GM12801 (cell line): Measurements from ENCODE around the gene MEMO1.

Source experiments
- CTCF ChIP-seq: IDR thresholded peaks from one replicate; pipeline ENCODE4 v1.5.1; 2011; ENCODE audit warnings: control low read depth; ENCODE audit not compliant: insufficient read length; ENCODE audit errors: extremely low read depth

The MEMO1 gene

GRCh38 chr2:32011485-32011960 is 715 bp upstream of the MEMO1 start:
- TF ChIP-seq CTCF = no peak

GRCh38 chr2:32009516-32010256 is 1.1 kb downstream of the MEMO1 start:
- no peak for TF ChIP-seq CTCF

- no peak for TF ChIP-seq CTCF
Measured at GRCh38 chr2:32008805-32009515, 1.8 kb downstream of the MEMO1 start.

DNA sequence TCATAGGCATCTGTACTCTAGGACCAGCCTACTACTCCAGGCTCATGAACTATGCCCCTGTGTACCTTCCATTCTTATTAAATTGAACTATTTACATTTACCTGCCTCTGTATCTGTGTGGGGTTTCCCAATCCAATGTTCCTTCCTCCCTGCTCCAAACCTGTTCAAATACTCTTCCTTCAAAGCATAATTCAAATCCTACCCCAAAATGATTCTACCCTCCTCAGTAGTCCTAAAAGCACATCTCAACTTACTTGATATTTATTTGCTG is 3.8 kb downstream of the MEMO1 start:
- no peak for TF ChIP-seq CTCF

DNA sequence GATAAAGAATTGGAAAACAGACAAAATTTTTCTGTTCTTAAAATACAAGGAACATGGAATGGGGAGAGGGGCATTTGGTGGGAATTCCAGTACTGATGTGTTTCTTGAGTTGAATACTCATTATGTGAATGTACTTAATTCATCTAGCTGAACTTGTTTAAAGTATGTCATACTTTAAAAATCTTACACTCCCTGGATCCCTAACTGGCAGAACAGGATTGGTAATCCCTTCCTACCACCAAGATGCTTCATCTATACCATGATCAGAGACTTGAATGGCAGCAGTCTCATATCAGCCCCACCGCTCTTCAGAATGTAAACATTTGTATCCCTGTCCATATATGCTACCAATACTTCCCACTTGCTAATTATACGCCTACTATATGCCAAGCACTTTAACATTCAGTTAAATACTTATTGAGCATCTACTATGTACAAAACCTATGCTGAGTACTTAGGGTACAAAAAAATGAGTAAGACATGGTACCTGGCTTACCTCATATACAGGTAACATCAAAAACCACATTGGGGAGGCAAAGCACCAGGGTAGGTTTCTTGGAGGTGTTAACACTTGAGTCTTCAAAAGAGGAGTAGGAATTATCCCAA is 5.3 kb downstream of the MEMO1 start:
- TF ChIP-seq CTCF = no peak

DNA sequence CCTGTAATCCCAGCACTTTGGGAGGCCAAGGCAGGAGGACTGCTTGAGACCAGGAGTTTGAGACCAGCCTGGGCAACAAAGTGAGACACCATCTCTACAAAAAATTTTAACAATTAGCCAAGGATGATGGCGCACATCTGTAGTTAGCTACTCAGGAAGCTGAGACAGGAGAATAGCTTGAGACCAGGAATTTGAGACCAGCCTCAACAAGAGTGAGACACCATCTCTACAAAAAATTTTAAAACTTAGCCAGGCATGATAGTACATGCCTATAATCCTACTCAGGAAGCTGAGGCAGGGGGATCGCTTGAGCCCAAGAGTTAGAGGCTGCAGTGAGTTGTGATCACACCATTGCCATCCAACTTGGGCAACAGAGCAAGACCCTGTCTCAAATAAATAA is 7.0 kb downstream of the MEMO1 start:
- no peak for TF ChIP-seq CTCF

DNA sequence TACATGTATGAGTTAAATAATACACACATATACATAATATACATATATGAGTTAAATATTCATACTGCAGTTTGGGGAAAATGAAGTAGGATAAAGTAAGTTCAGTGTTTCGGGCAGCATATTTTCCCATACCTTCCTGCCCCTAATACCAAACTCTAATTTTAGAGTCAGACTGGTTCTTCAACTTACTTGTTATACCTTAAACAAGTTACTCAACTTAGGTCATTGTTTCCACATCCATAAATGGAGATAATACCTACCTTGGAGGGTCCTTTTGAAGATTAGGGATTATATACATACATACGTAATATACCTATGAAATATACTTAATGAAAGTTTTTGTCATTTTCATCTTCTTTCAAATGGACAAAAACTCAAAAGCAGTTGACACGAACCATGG is 8.4 kb downstream of the MEMO1 start:
- no peak for TF ChIP-seq CTCF
